Measurements from ENCODE around the gene WNK3. TPM values are rescaled to one million over a fixed set of nuclear protein-coding genes. Genes with fewer than 3 reads are reported as not detected.

Gene WNK3
- total RNA-seq, 1 donor from 2014 or later, result 0.62 TPM

DNA sequence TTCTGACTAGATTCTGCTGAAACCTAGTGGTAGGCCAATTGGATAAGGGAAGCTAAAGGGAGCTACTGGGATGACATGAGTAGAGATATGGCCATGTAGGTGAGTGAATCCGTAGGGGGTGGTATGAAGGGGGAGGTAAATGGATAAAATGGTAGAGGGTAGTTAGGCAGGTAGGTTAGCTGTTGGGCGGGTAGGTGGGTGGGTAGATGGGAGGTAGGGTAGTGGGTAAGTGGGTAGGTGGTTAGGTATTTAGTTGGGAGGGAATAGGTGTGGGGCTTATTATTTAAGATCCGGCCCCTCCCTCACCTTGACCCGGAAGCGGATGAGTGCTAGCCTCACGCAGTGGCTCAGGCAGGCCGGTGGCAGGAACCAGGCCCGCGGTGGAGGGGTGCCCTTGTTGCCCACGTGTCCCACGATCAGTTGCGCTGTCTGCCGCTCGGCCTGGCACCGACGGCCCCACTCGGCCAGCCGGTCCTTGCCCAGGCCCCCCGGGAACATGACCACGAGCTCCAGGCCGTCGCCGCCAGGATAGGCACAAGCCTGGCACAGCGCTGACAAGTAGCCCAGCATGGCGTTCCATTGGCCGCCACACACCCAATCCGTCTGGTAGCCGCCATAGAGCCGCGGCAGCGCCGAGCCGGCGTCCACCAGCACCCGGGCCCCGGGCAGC is 175.5 kb downstream of the WNK3 start:
- peak overlapping the region; percentile 88 for H3K27ac ChIP-seq

DNA sequence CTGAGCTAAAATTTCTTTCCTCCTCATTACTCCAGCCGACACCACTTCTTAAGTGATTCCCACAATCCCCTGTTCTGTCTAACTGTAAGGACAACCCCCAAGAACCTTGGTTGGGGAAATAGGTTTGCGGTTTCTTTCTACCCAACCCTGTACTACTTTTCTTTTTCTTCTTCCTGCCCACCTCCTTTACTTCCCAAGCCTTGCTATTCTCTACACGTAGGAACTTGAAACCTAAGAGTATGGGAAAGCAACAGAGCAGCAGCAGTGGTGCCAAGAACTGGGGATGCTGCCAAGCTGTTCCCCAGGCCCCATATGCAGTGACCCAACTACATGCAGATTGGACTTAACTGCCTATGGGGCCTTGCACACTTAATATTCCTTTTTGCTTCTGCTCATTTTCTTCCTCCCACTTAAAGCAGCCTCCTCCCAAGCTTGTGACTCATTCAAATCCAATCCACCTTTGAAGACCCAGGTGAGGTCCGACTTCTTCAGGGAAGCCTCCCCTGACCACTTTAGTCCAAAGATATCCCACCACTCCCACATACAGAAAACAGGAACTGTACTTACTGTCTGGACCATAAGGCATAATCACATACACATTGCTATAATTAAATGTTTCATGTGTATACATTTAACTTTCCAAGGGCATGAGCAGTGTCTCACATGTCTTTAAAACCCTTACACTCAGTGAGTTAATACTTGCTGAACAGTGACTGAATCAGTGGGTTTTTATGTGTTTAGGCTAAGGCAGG is 176.5 kb downstream of the WNK3 start:
- Histone ChIP-seq H3K27me3 (ENCODE audit: low read depth) (no peaks in the 10 kb centered on the region), H3K4me3 (peak overlapping the region; percentile 79)

More for the DNA sequence above, 175.5 kb downstream of the WNK3 start:
- H3K9me3 ChIP-seq, result no peaks in the 10 kb centered on the region
- intact Hi-C loops (cut with DNase I), result no loop called here
- H3K4me3 ChIP-seq, result peak overlapping the region; percentile 79
- H3K4me1 ChIP-seq, result peaks cover 30% of the 10 kb centered on the region
- TF ChIP-seq, protein P1, sequence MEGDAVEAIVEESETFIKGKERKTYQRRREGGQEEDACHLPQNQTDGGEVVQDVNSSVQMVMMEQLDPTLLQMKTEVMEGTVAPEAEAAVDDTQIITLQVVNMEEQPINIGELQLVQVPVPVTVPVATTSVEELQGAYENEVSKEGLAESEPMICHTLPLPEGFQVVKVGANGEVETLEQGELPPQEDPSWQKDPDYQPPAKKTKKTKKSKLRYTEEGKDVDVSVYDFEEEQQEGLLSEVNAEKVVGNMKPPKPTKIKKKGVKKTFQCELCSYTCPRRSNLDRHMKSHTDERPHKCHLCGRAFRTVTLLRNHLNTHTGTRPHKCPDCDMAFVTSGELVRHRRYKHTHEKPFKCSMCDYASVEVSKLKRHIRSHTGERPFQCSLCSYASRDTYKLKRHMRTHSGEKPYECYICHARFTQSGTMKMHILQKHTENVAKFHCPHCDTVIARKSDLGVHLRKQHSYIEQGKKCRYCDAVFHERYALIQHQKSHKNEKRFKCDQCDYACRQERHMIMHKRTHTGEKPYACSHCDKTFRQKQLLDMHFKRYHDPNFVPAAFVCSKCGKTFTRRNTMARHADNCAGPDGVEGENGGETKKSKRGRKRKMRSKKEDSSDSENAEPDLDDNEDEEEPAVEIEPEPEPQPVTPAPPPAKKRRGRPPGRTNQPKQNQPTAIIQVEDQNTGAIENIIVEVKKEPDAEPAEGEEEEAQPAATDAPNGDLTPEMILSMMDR (IDR thresholded peaks at IDR 0.05), result no peak
- H3K36me3 ChIP-seq, result no peaks in the 10 kb centered on the region
- ATAC-seq (peak; percentile 91 to 92), DNase-seq (peak; percentile 82)
- no peaks in the 10 kb centered on the region for H3K27me3 ChIP-seq (ENCODE audit: low read depth)

DNA sequence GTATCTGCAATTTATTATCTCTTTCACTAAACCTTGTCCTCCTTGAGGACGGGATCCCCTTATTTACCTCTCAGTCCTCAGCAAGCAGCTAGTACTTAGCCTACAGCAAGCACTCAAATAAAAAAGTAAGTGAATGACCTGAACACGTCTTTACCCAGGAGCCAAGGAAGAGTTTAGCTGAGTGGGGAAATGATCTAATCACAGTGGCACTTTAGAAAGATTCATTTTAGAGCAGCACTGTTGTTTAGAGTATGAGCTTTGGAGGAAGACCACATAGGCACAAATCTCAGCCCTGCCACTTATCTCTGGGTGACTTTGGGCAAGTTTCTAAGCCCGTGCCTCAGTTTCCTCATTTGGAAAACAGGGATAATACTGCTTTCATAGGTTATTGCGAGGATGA is 177.4 kb downstream of the WNK3 start:
- intact Hi-C loops (cut with DNase I), result no loop called here
- no peak overlapping the region for H3K27ac ChIP-seq
- H3K4me3 ChIP-seq, result no peak overlapping the region
- DNase-seq (no peak), ATAC-seq (no peak)
- TF ChIP-seq, protein P1 (IDR thresholded peaks at IDR 0.05), result no peak
- H3K27me3 ChIP-seq (ENCODE audit: low read depth), result no peaks in the 10 kb centered on the region
- no peaks in the 10 kb centered on the region for H3K9me3 ChIP-seq
- H3K4me1 ChIP-seq, result peaks cover 30% of the 10 kb centered on the region
- H3K36me3 ChIP-seq, result no peaks in the 10 kb centered on the region

More for the DNA sequence above, 176.5 kb downstream of the WNK3 start:
- DNase-seq (no peak), ATAC-seq (no peak)
- intact Hi-C loops (cut with DNase I), result no loop called here
- H3K9me3 ChIP-seq, result no peaks in the 10 kb centered on the region
- H3K36me3 ChIP-seq, result no peaks in the 10 kb centered on the region
- TF ChIP-seq, protein P1 (IDR thresholded peaks at IDR 0.05), result no peak
- H3K4me1 ChIP-seq, result peaks cover 30% of the 10 kb centered on the region
- no peak overlapping the region for H3K27ac ChIP-seq

DNA sequence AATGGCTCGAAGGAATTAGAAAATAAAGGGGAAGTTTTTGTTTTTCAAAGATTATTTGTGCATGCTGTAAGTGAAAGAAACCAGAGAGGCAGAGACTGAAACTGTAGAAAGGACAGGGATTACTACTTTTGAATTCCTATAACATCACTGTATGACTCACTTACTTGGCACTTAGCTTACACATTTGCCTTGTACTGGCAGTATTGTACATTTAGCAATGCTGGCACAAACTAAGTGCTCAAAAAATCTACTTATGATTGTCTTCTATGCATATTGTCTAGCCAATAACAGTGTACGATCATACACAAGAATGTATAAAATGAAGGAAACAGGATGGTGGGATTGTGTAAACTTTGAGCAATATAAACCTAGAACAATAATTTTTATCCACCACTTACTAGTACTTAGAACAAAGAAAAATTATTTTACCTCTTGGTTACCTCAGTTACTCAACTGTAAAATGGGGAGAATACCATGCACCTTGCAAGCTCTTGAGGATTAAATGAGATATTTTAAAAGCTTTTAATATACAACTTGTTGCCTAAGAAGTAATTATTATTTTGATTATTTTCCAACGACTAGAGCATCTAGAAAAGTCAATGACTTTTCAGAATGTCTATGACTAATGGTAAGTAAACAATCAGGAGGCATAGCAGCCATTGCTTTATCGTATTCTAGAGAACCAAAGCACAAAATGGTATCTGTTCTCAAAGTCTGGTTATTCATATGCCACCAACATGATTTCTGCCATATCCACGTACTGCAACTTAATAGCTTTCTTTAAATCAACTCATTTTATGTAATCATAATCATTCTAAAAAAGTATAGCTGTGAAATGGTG is 179.5 kb downstream of the WNK3 start:
- H3K36me3 ChIP-seq, result no peaks in the 10 kb centered on the region
- TF ChIP-seq, protein P1 (IDR thresholded peaks at IDR 0.05), result no peak
- no peak overlapping the region for H3K27ac ChIP-seq
- ATAC-seq (no peak), DNase-seq (no peak)
- no peaks in the 10 kb centered on the region for H3K9me3 ChIP-seq
- no peak overlapping the region for H3K4me3 ChIP-seq
- intact Hi-C loops (cut with DNase I), result no loop called here
- H3K27me3 ChIP-seq (ENCODE audit: low read depth), result no peaks in the 10 kb centered on the region
- H3K4me1 ChIP-seq, result peaks cover 30% of the 10 kb centered on the region

DNA sequence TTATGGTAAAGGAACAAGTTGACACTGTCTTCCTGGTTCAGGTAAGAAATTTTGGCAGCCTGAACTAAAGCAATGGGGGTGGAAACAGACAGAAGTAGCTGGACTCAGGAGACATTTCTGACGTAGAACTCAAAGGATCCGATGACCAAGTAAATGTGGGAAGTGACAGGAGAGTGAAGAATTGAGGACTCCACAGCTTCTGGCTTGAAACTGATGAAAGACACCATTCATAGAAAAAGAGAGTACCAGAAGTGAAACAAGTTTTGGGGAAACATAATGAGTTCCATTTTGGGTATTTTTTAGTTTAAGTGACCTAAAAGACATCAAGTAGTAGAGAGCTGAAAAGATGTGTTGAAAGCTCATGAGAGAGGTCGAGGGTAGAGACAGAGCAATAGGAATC is 180.5 kb downstream of the WNK3 start:
- DNase-seq (no peak), ATAC-seq (no peak)
- H3K36me3 ChIP-seq, result no peaks in the 10 kb centered on the region
- H3K27ac ChIP-seq, result no peak overlapping the region
- no peaks in the 10 kb centered on the region for H3K9me3 ChIP-seq
- no peak overlapping the region for H3K4me3 ChIP-seq
- intact Hi-C loops (cut with DNase I), result no loop called here
- TF ChIP-seq, protein P1 (IDR thresholded peaks at IDR 0.05), result no peak
- no peaks in the 10 kb centered on the region for H3K27me3 ChIP-seq (ENCODE audit: low read depth)
- peaks cover 30% of the 10 kb centered on the region for H3K4me1 ChIP-seq
